Testis (tissue), 2 donors: ENCODE results near the gene RAB3C.

Source experiments
- POLR2A ChIP-seq: fragments of 450-650 bp; IDR thresholded peaks from one replicate; pipeline ENCODE4 v1.6.1; 2017; ENCODE audit warnings: antibody characterized with exemption, mild to moderate bottlenecking, moderate library complexity
- TF ChIP-seq, protein P1 (sequence below), 3 experiments: fragments of 450-650 bp in 2 of 3; fragments of 200-600 bp in 1 of 3; sonication (generic) in 1 of 3; IDR thresholded peaks; one replicate each; pipeline ENCODE4 v1.5.1; 2016 to 2019; ENCODE audit warnings: antibody characterized with exemption in 3 of 3, mild to moderate bottlenecking in 2 of 3, moderate library complexity in 1 of 3

DNA sequence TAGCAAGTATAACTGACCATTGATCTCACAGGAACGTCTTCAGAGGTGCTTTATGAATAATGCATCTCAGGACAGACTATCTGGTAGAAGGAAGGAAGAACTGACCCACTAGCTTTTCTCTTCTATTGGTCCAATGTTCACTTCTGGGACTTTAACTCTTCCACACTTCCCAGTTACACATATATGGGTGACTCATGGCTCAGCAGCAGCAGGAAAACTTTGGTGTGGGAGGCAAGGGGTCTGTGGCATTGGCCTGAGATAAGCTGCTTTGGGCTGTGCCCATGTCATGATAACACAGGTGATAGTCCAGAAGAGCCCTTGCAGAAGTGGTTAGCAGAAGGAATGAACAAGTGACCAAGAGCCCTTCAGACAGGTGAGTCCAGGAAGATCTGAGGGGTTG is 148.8 kb downstream of the RAB3C start:
- TF ChIP-seq, protein P1, sequence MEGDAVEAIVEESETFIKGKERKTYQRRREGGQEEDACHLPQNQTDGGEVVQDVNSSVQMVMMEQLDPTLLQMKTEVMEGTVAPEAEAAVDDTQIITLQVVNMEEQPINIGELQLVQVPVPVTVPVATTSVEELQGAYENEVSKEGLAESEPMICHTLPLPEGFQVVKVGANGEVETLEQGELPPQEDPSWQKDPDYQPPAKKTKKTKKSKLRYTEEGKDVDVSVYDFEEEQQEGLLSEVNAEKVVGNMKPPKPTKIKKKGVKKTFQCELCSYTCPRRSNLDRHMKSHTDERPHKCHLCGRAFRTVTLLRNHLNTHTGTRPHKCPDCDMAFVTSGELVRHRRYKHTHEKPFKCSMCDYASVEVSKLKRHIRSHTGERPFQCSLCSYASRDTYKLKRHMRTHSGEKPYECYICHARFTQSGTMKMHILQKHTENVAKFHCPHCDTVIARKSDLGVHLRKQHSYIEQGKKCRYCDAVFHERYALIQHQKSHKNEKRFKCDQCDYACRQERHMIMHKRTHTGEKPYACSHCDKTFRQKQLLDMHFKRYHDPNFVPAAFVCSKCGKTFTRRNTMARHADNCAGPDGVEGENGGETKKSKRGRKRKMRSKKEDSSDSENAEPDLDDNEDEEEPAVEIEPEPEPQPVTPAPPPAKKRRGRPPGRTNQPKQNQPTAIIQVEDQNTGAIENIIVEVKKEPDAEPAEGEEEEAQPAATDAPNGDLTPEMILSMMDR (IDR thresholded peaks at IDR 0.05) = no peak
- TF ChIP-seq POLR2A = no peak
